HuH-7 (cell line): ENCODE measurements around the gene CLEC7A.

ENCODE experiments used
- DNase-seq: peaks from one replicate; pipeline ENCODE4 v3.0.0; 2011; ENCODE audit warnings: low spot score

Gene CLEC7A

DNA sequence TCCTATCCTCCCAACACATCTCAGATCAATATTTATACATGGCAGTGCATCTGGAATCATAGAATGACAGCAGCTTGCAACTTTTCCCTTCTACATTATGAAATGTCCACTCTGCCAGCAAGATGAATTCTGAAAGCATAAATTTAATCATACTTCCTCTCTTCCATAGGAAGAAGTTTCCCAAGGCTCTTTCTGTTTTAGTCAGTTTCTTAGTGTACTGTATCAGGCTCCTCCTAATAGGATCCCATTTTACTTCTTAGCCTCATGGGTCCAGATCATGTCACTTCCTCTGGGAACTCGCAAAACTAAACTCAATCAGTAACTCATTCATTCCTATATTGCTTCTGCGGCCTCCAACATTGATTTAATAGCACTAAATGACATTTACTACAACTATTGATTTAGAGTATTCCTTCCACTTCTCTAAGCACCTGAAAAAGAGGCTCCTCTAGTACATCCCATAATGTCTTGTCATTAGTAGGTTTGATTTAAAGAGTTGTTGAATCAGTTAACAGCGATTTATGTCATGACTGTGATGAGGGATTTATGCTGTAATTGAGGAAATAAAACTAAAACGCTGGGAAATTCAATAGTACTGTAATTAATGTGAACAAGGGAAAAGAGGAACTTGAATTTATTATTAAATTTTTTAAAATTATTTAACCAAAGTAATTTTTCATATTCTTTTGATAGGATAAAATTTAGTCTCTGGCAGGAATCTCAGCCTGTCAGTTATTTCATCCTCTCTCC lies 35.2 kb downstream of the CLEC7A start:
- DNase-seq: no peak

DNA sequence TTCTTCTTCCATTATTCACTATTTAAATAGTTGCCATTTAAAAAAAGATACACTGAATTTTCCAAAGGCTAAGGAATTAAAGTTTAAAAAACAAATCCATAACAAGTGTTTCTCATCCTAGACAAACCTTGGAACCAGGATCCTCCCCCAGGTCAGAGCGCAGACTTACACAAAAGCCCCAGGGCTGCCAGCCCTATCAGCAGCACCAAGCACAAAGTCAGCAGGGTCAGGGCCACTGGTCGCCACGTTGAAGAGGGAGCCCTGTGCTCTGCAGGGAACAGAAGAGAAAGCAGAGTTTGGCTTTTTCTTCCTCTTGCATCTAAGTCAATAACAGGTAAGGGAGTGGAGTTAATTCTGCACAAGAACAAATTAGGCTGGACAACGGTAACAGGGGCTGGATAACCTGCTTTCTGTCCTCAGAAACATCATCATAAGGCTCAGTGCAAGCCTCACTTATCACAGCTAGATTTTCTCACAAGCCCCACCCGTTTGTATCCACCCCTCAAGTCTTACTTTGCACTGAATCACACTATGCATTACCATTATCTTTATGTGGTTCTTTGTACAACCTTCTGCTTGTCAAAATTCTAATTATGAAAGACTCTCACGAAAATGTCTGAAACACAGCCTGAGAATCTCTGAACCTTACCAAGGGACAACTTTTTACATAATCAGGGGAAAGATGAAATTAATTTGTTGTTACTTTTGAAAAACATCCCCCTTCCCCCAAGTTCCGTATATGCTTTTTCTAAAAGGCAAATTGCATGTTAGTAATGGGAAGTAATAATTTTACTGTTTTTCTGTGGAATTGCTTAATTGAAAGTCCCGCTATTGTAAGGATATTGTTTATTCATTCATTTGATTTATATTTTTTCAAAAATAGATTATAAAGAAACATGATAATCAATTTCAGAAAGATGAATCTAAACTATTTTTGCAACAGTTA lies 40.8 kb downstream of the CLEC7A start:
- no peak for DNase-seq

DNA sequence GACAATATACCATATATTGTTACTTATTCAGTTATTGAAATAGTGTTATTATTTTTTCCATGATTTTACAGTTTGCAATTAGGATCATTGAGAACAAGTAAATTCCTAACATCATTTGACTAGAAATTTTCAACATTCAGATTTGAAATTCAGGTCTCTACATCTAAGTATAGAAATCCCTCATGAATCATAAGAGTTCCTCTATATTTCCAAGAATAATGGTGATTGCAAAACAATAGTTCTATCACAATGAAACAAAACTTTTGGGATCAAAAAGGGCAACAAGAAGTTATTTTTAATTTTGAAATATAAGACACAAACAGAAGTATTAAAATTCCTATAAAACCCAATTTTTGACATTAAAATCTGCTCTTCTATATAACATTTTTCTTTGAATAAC lies 42.0 kb downstream of the CLEC7A start:
- no peak for DNase-seq

DNA sequence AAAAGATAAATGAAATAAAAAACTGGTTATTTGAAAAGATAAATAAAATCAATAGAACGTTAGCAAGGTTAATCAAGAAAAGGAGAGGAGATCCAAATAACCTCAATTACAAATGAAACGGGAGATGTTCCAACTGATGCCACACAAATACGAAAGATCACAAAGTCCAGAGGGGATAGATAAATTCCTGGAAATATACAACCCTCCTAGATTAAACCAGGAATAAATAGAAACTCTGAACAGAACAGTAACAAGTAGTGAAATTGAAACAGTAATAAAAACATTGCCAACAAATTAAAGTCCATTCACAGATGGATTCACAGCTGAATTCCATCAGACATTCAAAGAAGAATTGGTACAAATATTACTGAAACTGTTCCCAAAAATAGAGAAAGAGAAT lies 43.6 kb downstream of the CLEC7A start:
- no peak for DNase-seq

DNA sequence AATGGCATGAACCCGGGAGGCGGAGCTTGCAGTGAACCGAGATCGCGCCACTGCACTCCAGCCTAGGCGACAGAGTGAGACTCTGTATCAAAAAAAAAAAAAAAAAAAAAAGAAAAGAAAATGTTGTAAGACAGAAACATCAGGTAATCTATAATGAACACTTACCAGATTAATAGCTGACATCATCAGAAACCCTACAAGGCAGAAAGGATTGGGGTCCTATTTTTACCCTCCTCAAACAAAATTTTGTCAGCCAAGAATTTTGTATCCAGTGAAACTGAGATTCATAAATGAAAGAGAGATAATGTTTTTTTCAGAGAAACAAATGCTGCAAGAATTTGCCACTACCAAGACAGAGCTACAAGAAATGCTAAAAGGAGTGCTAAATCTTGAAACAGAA lies 45.3 kb downstream of the CLEC7A start:
- DNase-seq: no peak

DNA sequence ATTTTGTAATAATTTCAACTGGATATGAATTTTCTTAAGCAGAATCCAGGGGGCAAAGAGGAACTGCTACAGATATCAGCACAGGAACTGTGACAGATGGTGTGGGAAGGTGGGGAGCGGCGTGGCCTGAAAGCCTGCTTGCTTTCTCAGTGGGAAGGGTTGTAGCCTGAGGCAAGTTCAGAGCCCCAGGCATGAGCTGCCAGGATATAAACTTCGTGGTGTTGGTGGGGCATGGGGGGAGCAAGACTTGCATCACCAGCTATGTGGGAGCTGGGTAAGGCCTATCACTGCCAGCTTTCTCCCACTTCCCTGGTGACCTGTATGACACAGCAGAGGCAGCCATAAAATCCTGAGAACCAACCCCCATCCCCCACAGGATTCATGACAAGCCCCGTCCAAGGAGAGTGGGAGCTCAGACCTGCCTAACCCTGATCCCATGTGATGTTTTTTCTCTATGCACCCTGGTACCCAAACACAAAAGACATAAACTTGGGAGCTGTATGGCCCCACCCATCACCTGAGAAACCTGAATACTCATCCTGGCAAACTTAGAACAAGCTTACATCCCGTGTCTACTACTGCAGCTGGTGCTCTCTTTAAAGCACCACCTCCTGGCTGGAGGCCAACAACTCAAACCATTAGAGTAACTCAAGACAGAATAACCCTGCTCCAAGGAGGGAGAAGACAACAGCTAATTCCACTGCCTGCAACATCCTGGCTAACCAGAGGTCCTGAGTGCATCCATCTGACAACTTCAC lies 47.7 kb downstream of the CLEC7A start:
- no peak for DNase-seq

DNA sequence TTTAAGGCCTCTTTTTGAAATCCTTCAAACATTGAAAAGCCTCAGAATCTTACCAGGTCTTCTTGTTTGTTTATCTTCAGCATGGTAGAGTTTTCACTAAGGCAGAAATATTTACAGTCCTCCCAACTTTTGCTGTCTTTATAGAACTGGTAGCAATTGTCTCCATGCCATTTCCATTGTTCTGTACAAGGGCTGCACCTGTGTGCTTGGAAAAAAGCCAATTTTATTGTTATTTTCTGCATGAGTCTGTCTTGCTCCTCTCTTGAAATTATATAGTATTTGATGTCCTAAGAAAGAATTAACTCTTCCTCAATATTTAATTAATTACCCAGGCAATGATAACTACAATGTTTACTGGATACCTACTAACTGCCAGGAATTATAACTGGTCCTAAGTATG lies 54.5 kb downstream of the CLEC7A start:
- DNase-seq: no peak

DNA sequence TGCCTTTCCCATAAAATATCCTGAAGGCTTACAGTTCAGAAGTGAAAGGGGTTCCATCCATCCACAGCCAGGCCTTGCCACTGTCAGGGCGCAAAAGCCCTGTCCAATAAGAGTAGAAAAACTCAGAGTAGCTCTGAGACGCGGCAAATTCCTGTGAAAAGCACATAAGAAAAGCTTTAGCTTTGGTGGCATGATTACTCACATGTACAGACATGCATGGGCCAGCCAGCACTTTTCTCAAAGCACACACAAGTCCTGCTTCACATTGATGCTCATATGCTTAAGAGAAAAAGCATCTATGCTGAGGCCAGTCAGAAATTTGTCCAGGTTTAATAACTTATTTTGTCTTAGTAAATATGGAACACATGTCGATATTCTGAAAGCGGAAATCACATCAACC lies 56.7 kb downstream of the CLEC7A start:
- no peak for DNase-seq

DNA sequence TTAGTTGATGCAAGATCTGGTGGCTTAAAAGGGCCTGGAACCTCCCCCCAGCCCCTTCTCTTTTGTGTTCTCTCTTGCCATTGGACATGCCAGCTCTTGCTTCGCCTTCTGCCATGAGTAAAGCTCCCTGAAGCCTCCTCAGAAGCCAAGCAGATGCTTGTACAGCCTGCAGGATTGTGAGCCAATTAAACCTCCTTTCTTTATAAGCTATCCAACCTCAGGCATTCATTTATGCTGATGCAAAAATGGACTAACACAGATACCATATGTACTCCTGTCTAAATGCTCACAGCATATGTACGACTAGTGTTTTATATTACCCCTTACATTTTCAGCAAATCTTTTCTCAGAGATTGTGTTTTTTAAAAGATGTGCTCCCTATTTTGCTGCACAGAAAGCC lies 57.9 kb downstream of the CLEC7A start:
- no peak for DNase-seq

DNA sequence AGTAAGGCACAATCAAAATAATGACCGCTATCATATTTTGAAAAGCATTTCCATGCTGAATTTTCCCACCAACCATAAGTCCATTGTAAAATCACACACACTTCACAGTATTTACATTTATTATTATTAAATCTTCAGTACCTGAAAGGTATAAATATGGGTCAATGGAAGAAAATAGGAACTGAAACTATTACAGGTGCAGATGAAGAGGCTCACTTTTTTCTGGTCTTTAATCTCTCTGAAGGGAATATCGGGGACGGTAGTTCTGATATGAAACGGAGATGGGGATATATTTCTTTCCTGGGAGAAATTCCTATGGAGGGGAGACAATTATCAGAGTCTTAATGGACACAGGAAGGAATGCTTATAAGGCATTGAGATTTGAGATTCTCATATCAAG lies 59.6 kb downstream of the CLEC7A start:
- no peak for DNase-seq

DNA sequence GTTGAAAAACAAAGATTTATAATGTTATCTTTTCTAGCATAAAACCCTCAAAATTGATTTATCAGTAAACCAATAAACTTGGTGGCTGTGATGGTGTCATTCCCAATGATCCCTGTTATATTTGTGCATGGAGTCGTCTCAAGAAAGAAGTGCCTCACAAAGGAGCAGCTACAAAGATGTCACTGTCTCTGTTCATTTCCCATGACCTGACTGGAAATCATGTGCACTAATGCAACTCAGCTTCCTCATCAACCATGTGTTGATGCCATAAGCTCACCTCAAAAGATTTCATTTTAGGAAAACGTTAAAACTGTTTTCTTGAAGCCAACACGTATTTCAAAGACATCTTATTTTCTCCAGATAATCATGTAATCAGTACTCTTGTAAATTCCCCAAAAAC lies 60.0 kb downstream of the CLEC7A start:
- DNase-seq: no peak

DNA sequence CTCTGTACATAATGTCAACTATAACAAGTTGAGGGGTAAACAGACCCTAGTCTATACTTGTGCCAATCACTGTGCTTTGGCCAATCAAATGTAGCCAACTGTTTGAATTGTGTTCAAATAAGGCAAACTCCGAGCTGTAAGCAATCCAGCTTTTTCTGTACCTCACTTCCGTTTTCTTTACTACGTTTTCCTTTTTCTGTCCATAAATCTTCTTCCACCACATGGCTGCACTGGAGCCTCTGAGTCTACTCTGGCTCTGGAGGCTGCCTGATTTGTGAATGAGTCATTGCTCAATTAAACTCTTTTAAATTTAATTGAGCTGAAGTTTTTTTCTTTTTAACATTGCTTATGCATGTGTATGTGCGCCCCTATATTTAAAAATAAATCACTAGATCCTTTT lies 60.9 kb downstream of the CLEC7A start:
- DNase-seq: no peak

DNA sequence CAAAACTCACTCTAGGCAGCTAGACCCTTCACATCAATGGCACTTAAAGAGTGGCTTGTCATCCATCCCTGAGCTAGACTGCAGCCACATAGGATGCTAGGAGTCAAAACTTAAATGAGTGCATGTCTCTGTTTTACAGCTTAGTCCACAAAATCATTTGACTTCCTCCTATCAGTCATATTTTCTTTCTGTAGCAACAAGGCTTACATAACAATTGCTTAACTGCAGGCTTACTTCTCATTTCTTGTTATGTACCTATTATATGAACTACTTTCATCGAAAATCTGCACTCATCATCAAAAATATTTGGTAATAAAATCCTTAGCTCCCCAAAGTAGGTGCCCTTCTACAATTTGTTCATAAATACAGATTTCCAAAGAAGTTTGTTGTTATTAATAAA lies 61.4 kb downstream of the CLEC7A start:
- DNase-seq: no peak

DNA sequence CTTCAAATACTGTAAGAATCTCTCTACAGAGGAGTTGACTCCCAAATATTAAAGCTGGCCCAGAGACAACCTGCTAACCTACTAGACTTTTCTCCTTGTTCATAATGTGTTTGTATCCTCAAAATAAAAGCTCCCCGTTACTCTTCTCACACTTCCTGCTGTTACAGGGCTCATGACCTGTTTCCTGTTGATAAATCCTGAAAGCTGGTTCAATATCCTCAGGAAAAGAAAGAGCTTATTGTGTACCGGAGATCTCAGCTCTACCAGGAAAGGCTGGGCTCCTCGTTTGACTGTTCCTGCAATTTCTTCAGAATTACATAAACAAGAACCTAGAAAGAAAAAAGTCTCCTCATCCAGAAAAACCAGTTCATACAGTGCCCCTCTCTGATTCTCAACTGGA lies 62.1 kb downstream of the CLEC7A start:
- no peak for DNase-seq

DNA sequence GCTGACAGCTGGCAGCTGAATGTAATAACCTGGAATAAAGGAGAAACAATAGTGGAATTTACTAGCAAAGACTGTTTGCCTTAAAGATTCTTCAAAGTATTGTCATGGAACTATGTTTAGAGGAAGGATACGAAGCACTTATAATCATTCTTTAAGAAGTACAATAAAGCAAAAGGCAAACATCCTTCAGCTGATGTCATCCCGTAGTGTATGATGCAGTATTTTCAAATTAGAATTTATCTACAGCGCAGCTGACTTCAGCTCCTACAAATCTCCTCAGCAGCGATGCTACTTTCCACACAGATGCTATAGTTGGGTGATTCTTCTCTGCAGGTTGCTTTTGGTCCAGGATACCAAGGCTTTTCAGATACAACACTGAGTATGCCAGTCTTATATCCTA lies 62.7 kb downstream of the CLEC7A start:
- DNase-seq: no peak
